ENCODE measurements around the gene MLLT3. TPM values are rescaled to one million over a fixed set of nuclear protein-coding genes. Genes with fewer than 3 reads are reported as not detected.
"Not testable (repeated sequence)": the region's sequence is repeated elsewhere in the genome, so short reads cannot be mapped to it uniquely, and the experiment has no call there.

The MLLT3 gene
- total RNA-seq, 1 experiment from 2014 or later, result 21.6 TPM

- Histone ChIP-seq H3K9me2 (ENCODE audit: insufficient read depth) (no peaks in the 10 kb centered on the region), H3K27ac (no peak overlapping the region), H3K4me3 (no peak overlapping the region), H3K27me3 (ENCODE audit: insufficient read depth, low read depth) (no peaks in the 10 kb centered on the region), H2AFZ (no peak overlapping the region), H3K79me2 (ENCODE audit: low read depth) (no peaks in the 10 kb centered on the region), H3F3A (ENCODE audit: insufficient read depth, low read depth) (peaks cover 6% of the 10 kb centered on the region; the same call in 1 of the 2 replicates), H3K36me3 (ENCODE audit: low read depth) (no peaks in the 10 kb centered on the region), H3K4me1 (replicated peaks; ENCODE audit: insufficient read depth) (peaks cover 16% of the 10 kb centered on the region), H3K9me3 (ENCODE audit: insufficient read depth, low read depth) (no peaks in the 10 kb centered on the region), H3K4me2 (no peak overlapping the region), H4K20me1 (ENCODE audit: insufficient read depth) (no peaks in the 10 kb centered on the region)
- POLR2A ChIA-PET (ENCODE audit: unreplicated experiment), result no interaction called here
- TF ChIP-seq, protein P1, sequence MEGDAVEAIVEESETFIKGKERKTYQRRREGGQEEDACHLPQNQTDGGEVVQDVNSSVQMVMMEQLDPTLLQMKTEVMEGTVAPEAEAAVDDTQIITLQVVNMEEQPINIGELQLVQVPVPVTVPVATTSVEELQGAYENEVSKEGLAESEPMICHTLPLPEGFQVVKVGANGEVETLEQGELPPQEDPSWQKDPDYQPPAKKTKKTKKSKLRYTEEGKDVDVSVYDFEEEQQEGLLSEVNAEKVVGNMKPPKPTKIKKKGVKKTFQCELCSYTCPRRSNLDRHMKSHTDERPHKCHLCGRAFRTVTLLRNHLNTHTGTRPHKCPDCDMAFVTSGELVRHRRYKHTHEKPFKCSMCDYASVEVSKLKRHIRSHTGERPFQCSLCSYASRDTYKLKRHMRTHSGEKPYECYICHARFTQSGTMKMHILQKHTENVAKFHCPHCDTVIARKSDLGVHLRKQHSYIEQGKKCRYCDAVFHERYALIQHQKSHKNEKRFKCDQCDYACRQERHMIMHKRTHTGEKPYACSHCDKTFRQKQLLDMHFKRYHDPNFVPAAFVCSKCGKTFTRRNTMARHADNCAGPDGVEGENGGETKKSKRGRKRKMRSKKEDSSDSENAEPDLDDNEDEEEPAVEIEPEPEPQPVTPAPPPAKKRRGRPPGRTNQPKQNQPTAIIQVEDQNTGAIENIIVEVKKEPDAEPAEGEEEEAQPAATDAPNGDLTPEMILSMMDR (conservative IDR thresholded peaks at IDR 0.05), result no peak
- no peak for TF ChIP-seq EZH2 (IDR thresholded peaks at IDR 0.05; ENCODE audit: low read depth)
- intact Hi-C loops (cut with micrococcal nuclease; ENCODE audit: unreplicated experiment), result no loop called here
- no peak for DNase-seq
- CTCF ChIA-PET, result no interaction called here
- BruUV-seq (replicated peaks), result no TSS peak
These were observed 37.2 kb downstream of the MLLT3 start for GRCh38 chr9:20584968-20585643.

GRCh38 chr9:20583088-20583487 is 39.2 kb downstream of the MLLT3 start:
- POLR2A ChIA-PET (ENCODE audit: unreplicated experiment); intact Hi-C loops (cut with micrococcal nuclease; ENCODE audit: unreplicated experiment); H4K20me1 ChIP-seq (ENCODE audit: insufficient read depth); H3K4me3 ChIP-seq; DNase-seq; H3K36me3 ChIP-seq (ENCODE audit: low read depth); H2AFZ ChIP-seq; H3K9me2 ChIP-seq (ENCODE audit: insufficient read depth); H3K4me2 ChIP-seq; H3K27ac ChIP-seq; H3K9me3 ChIP-seq (ENCODE audit: insufficient read depth, low read depth); BruUV-seq (replicated peaks); H3K27me3 ChIP-seq (ENCODE audit: insufficient read depth, low read depth); H3F3A ChIP-seq (ENCODE audit: insufficient read depth, low read depth); H3K79me2 ChIP-seq (ENCODE audit: low read depth): not testable (repeated sequence)
- CTCF ChIA-PET, result interaction anchor here (0.6 kb wide), 1 partner anchor 484 kb away, joined by 3 read pairs; no protein-coding TSS in a partner anchor
- H3K4me1 ChIP-seq (replicated peaks; ENCODE audit: insufficient read depth), result peaks cover 25% of the 10 kb centered on the region

- H3K36me3 ChIP-seq (ENCODE audit: low read depth), result no peaks in the 10 kb centered on the region
These were observed 40.1 kb downstream of the MLLT3 start for GRCh38 chr9:20582150-20582549.

More at GRCh38 chr9:20582150-20582549, 40.1 kb downstream of the MLLT3 start:
- Histone ChIP-seq H3K4me2 (no peak overlapping the region), H2AFZ (no peak overlapping the region), H3K4me3 (no peak overlapping the region), H3K27me3 (ENCODE audit: insufficient read depth, low read depth) (no peaks in the 10 kb centered on the region), H3K79me2 (ENCODE audit: low read depth) (no peaks in the 10 kb centered on the region), H3F3A (ENCODE audit: insufficient read depth, low read depth) (peaks cover 6% of the 10 kb centered on the region; the same call in 1 of the 2 replicates), H3K4me1 (replicated peaks; ENCODE audit: insufficient read depth) (peaks cover 25% of the 10 kb centered on the region), H3K27ac (no peak overlapping the region), H4K20me1 (ENCODE audit: insufficient read depth) (no peaks in the 10 kb centered on the region), H3K9me3 (ENCODE audit: insufficient read depth, low read depth) (no peaks in the 10 kb centered on the region), H3K9me2 (ENCODE audit: insufficient read depth) (no peaks in the 10 kb centered on the region)
- DNase-seq, result no peak
- no peak for TF ChIP-seq EZH2 (IDR thresholded peaks at IDR 0.05; ENCODE audit: low read depth)
- TF ChIP-seq, protein P1 (conservative IDR thresholded peaks at IDR 0.05), result no peak
- BruUV-seq (replicated peaks), result no TSS peak
- ChIA-PET POLR2A (ENCODE audit: unreplicated experiment) (no interaction called here), CTCF (no interaction called here)
- intact Hi-C loops (cut with micrococcal nuclease; ENCODE audit: unreplicated experiment), result no loop called here
